SK-N-SH (cell line): ENCODE data around the gene CEL. TPM values are rescaled to one million over a fixed set of nuclear protein-coding genes. Genes with fewer than 3 reads are reported as not detected.

Experiments
- CTCF ChIA-PET: fragments of 300-600, 350-600 bp; formaldehyde crosslinking; extraction: SDS; loops from one replicate; lab custom pipeline; 2021; lab: Yijun Ruan, JAX
- POLR2A ChIA-PET: fragments of 350-600 bp; sonication (Branson Sonifier 250); formaldehyde crosslinking; extraction: SDS; loops from one replicate; lab custom pipeline; 2020; ENCODE audit warnings: antibody characterized with exemption, inconsistent platforms; lab: Yijun Ruan, JAX
- DNase-seq: peaks from one replicate; pipeline ENCODE4 v3.0.0; 2012
- H2AFZ ChIP-seq: fragments of 200-600 bp; sonication (generic); 2 replicates; pipeline ENCODE4 v1.8.1; 2016; ENCODE audit warnings: antibody characterized with exemption, mild to moderate bottlenecking, low read depth
- H3F3A ChIP-seq: fragments of 200-600 bp; sonication (generic); replicated peaks from 2 replicates; pipeline ENCODE3; 2016; ENCODE audit warnings: antibody characterized with exemption, mild to moderate bottlenecking; ENCODE audit not compliant: insufficient read depth
- H3K27ac ChIP-seq, 2 experiments: fragments of 200-500 bp in 1 of 2; fragments of 200-600 bp in 1 of 2; sonication (Bioruptor generic) in 1 of 2; sonication (generic), shearing (Covaris generic) in 1 of 2; 2 replicates each; pipeline versions ENCODE4 v1.5.1 to v1.6.1; 2014 to 2016; ENCODE audit warnings: low read depth in 2 of 2, inconsistent platforms in 1 of 2, low read length in 1 of 2, mild to moderate bottlenecking in 1 of 2, mixed read lengths in 1 of 2
- H3K27me3 ChIP-seq: fragments of 200-600 bp; sonication (generic), shearing (Covaris generic); 2 replicates; pipeline ENCODE4 v1.6.1; 2016; ENCODE audit warnings: mixed run types; ENCODE audit not compliant: insufficient read depth
- H3K36me3 ChIP-seq, 2 experiments: fragments of 200-500 bp in 1 of 2; fragments of 200-600 bp in 1 of 2; sonication (Bioruptor generic) in 1 of 2; sonication (generic) in 1 of 2; replicated peaks in 1 of 2; 2 replicates each; pipeline versions ENCODE3 to v1.5.1; 2014 to 2016; ENCODE audit warnings: low read length in 1 of 2, mild to moderate bottlenecking in 1 of 2; ENCODE audit not compliant: insufficient read depth in 2 of 2, control insufficient read depth in 1 of 2
- H3K4me1 ChIP-seq, 2 experiments: fragments of 200-500 bp in 1 of 2; fragments of 200-600 bp in 1 of 2; sonication (Bioruptor generic) in 1 of 2; sonication (generic), shearing (Covaris generic) in 1 of 2; 2 replicates each; pipeline versions ENCODE4 v1.5.1 to v1.6.1; 2014 to 2016; ENCODE audit warnings: low read depth in 1 of 2, low read length in 1 of 2, mixed run types in 1 of 2; ENCODE audit not compliant: insufficient read depth in 2 of 2, control insufficient read depth in 1 of 2
- H3K4me2 ChIP-seq: fragments of 200-600 bp; sonication (generic), shearing (Covaris generic); 2 replicates; pipeline ENCODE4 v1.6.1; 2017; ENCODE audit warnings: mixed run types
- H3K4me3 ChIP-seq, 2 experiments: fragments of 200-500 bp in 1 of 2; fragments of 200-600 bp in 1 of 2; sonication (Bioruptor generic) in 1 of 2; sonication (generic), shearing (Covaris generic) in 1 of 2; 2 replicates each; pipeline versions ENCODE4 v1.5.1 to v1.8.1; 2014 to 2016; ENCODE audit warnings: low read depth in 2 of 2, inconsistent platforms in 1 of 2, low read length in 1 of 2, mild to moderate bottlenecking in 1 of 2, mixed read lengths in 1 of 2, moderate library complexity in 1 of 2
- H3K79me2 ChIP-seq: fragments of 200-600 bp; sonication (generic); 2 replicates; pipeline ENCODE4 v1.8.1; 2017; ENCODE audit warnings: mild to moderate bottlenecking; ENCODE audit not compliant: insufficient read depth
- H3K9ac ChIP-seq: fragments of 200-600 bp; sonication (generic); 2 replicates; pipeline ENCODE4 v1.6.1; 2017; ENCODE audit warnings: mixed run types
- H3K9me2 ChIP-seq: fragments of 200-600 bp; sonication (generic); 2 replicates; pipeline ENCODE4 v1.6.1; 2017; ENCODE audit warnings: mixed run types
- H3K9me3 ChIP-seq: fragments of 200-600 bp; sonication (generic); 2 replicates; pipeline ENCODE4 v1.6.1; 2017; ENCODE audit warnings: mixed run types, mild to moderate bottlenecking, moderate library complexity
- H4K20me1 ChIP-seq: fragments of 200-600 bp; sonication (generic); 2 replicates; pipeline ENCODE4 v1.6.1; 2017; ENCODE audit warnings: mild to moderate bottlenecking, mixed run types; ENCODE audit not compliant: insufficient read depth
- GATA2 ChIP-seq: sonication (generic); formaldehyde crosslinking; IDR thresholded peaks from 2 replicates; pipeline ENCODE4 v1.5.0; 2020; ENCODE audit warnings: mild to moderate bottlenecking, missing genetic modification reagents
- MXI1 ChIP-seq: IDR thresholded peaks from 2 replicates; pipeline ENCODE4 v1.6.1; 2012; ENCODE audit warnings: mild to moderate bottlenecking, low read depth, low read length, improper control_type of control experiment
- NRF1 ChIP-seq: IDR thresholded peaks from 2 replicates; pipeline ENCODE4 v1.6.1; 2012; ENCODE audit warnings: low read depth, mild to moderate bottlenecking, low read length
- PBX3 ChIP-seq: IDR thresholded peaks from 2 replicates; pipeline ENCODE4; 2012
- RAD21 ChIP-seq: IDR thresholded peaks from 2 replicates; pipeline ENCODE4 v1.6.1; 2012; ENCODE audit warnings: mild to moderate bottlenecking, low read length
- REST ChIP-seq: IDR thresholded peaks from 2 replicates; pipeline ENCODE4 v1.6.1; 2012; ENCODE audit warnings: mild to moderate bottlenecking, low read depth, low read length, moderate library complexity
- RXRA ChIP-seq: IDR thresholded peaks from 2 replicates; pipeline ENCODE4 v1.4.0; 2012; ENCODE audit warnings: low read depth, mild to moderate bottlenecking, borderline replicate concordance
- SMC3 ChIP-seq: IDR thresholded peaks from 2 replicates; pipeline ENCODE4 v1.6.1; 2012; ENCODE audit warnings: low read depth, low read length, improper control_type of control experiment
- ZBTB33 ChIP-seq: IDR thresholded peaks from 2 replicates; pipeline ENCODE4 v1.4.0; 2012; ENCODE audit warnings: low read depth, borderline replicate concordance
- WGBS: methylation state at CpG from one replicate; pipeline ENCODE4 v1.1.6; 2017; ENCODE audit warnings: low lambda C conversion rate; 5-methylcytosine and 5-hydroxymethylcytosine counted together
- polyA plus RNA-seq, 3 experiments: library from polyadenylated mRNA; depleted of rRNA; stranded (reverse); fragments of >200 nt; gene quantifications; 2 replicates each; pipeline ENCODE4 v1.2.3, GENCODE V29; 2012
- TF ChIP-seq, protein P1 (sequence below): fragments of 200-600 bp; sonication (generic); IDR thresholded peaks from 2 replicates; pipeline ENCODE4 v1.6.1; 2017; ENCODE audit warnings: antibody characterized with exemption, mild to moderate bottlenecking, moderate library complexity
- TF ChIP-seq, protein P2 (sequence below): IDR thresholded peaks from 2 replicates; pipeline ENCODE4 v1.4.0; 2012; ENCODE audit warnings: low read depth
- TF ChIP-seq, protein P3 (sequence below): IDR thresholded peaks from 2 replicates; pipeline ENCODE4 v1.4.0; 2012; ENCODE audit warnings: low read depth, borderline replicate concordance

Gene CEL
- polyA plus RNA-seq, 1 of the 3 experiments (the other 2 are of a cell fraction), result 0.87 TPM

GRCh38 chr9:133048595-133048994, 13.2 kb upstream of the CEL start:
- ChIA-PET POLR2A (interaction anchor here (1.1 kb wide), 1 partner anchor 65 kb away, joined by 3 read pairs; no protein-coding TSS in a partner anchor), CTCF (interaction anchor here (0.6 to 2.3 kb wide), 6 partner anchors 15 to 100 kb away, joined by 3 to 12 read pairs (median 3); no protein-coding TSS in a partner anchor)
- DNase-seq, result peak; percentile 58
- Histone ChIP-seq H3K36me3 (peaks cover 13 to 56% of the 10 kb centered on the region in 2 experiments), H3K4me3 (no peak overlapping the region), H3K4me1 (no peaks in the 10 kb centered on the region), H4K20me1 (no peaks in the 10 kb centered on the region), H3K27ac (no peak overlapping the region), H3K4me2 (no peak overlapping the region), H3F3A (no peaks in the 10 kb centered on the region), H3K27me3 (no peaks in the 10 kb centered on the region), H3K9me3 (no peaks in the 10 kb centered on the region), H3K9me2 (no peaks in the 10 kb centered on the region), H3K9ac (no peak overlapping the region), H3K79me2 (no peaks in the 10 kb centered on the region), H2AFZ (no peak overlapping the region)
- TF ChIP-seq REST (no peak), RAD21 (peak; percentile 43), PBX3 (no peak), GATA2 (no peak), SMC3 (peak; percentile 24; the same call in 1 of the 2 replicates)
- TF ChIP-seq, protein P1, sequence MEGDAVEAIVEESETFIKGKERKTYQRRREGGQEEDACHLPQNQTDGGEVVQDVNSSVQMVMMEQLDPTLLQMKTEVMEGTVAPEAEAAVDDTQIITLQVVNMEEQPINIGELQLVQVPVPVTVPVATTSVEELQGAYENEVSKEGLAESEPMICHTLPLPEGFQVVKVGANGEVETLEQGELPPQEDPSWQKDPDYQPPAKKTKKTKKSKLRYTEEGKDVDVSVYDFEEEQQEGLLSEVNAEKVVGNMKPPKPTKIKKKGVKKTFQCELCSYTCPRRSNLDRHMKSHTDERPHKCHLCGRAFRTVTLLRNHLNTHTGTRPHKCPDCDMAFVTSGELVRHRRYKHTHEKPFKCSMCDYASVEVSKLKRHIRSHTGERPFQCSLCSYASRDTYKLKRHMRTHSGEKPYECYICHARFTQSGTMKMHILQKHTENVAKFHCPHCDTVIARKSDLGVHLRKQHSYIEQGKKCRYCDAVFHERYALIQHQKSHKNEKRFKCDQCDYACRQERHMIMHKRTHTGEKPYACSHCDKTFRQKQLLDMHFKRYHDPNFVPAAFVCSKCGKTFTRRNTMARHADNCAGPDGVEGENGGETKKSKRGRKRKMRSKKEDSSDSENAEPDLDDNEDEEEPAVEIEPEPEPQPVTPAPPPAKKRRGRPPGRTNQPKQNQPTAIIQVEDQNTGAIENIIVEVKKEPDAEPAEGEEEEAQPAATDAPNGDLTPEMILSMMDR, result peak; percentile 35; the same call in 1 of the 2 replicates
- 63% methylated on average over 2 of the region's 5 CpGs for WGBS

- POLR2A ChIA-PET, result interaction anchor here (1.1 kb wide), 1 partner anchor 65 kb away, joined by 3 read pairs; no protein-coding TSS in a partner anchor
Observed at GRCh38 chr9:133049043-133049442, 12.7 kb upstream of the CEL start.

More at GRCh38 chr9:133049043-133049442, 12.7 kb upstream of the CEL start:
- H4K20me1 ChIP-seq, result no peaks in the 10 kb centered on the region
- H3K27me3 ChIP-seq, result no peaks in the 10 kb centered on the region
- no peak overlapping the region for H3K4me3 ChIP-seq
- no peaks in the 10 kb centered on the region for H3K9me3 ChIP-seq
- H2AFZ ChIP-seq, result no peak overlapping the region
- WGBS, result 96% methylated on average over 13 of the region's 13 CpGs
- no peak for DNase-seq
- no peak overlapping the region for H3K4me2 ChIP-seq
- no peaks in the 10 kb centered on the region for H3F3A ChIP-seq
- CTCF ChIA-PET, result interaction anchor here (0.6 to 2.3 kb wide), 7 partner anchors 10 to 100 kb away, joined by 3 to 12 read pairs (median 3); no protein-coding TSS in a partner anchor
- H3K27ac ChIP-seq, result no peak overlapping the region
- TF ChIP-seq SMC3 (no peak), ZBTB33 (no peak), NRF1 (no peak), MXI1 (no peak), RXRA (no peak)
- TF ChIP-seq, protein P1, result no peak
- TF ChIP-seq, protein P2, sequence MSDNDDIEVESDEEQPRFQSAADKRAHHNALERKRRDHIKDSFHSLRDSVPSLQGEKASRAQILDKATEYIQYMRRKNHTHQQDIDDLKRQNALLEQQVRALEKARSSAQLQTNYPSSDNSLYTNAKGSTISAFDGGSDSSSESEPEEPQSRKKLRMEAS, result no peak
- TF ChIP-seq, protein P3, sequence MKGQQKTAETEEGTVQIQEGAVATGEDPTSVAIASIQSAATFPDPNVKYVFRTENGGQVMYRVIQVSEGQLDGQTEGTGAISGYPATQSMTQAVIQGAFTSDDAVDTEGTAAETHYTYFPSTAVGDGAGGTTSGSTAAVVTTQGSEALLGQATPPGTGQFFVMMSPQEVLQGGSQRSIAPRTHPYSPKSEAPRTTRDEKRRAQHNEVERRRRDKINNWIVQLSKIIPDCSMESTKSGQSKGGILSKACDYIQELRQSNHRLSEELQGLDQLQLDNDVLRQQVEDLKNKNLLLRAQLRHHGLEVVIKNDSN, result no peak
- peaks cover 0 to under 1% of the 10 kb centered on the region in 2 experiments; a peak in 1 of 4 replicates for H3K4me1 ChIP-seq
- no peaks in the 10 kb centered on the region for H3K9me2 ChIP-seq
- H3K36me3 ChIP-seq, result peaks cover 13 to 56% of the 10 kb centered on the region in 2 experiments
- no peak overlapping the region for H3K9ac ChIP-seq
- no peaks in the 10 kb centered on the region for H3K79me2 ChIP-seq
